ENCODE measurements around the gene TMEM271. TPM values are rescaled to one million over a fixed set of nuclear protein-coding genes. Genes with fewer than 3 reads are reported as not detected.

The TMEM271 gene
- total and polyA plus RNA-seq, 2 experiments from 2014 or later = not detected

DNA sequence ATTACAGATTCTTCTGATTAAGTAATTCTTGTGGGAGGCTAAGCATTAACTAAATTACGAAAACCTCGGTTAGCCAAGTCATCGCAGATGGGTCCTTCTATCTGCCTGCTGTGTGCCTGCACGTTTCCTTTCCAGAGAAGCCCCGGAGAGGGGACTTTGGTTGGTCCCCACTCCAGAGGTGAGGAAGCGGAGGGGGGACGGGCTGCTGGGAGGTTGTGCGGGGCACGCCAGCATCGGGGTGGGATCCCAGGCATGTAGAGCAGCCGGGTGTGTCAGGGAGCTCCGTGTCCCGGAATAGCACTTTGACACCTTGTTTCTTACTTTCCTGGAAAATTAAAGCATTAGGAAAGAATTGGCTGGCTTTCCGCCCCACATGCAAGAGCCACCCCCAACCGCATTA is 50.4 kb downstream of the TMEM271 start:
- Histone ChIP-seq H3K9me2 (replicated peaks; ENCODE audit: insufficient read depth) (no peaks in the 10 kb centered on the region), H3K4me1 (ENCODE audit: insufficient read depth) (no peaks in the 10 kb centered on the region)
- WGBS (ENCODE audit: low lambda C conversion rate, missing lambda C conversion rate) = over 99% methylated on average over 15 of the region's 15 CpGs

DNA sequence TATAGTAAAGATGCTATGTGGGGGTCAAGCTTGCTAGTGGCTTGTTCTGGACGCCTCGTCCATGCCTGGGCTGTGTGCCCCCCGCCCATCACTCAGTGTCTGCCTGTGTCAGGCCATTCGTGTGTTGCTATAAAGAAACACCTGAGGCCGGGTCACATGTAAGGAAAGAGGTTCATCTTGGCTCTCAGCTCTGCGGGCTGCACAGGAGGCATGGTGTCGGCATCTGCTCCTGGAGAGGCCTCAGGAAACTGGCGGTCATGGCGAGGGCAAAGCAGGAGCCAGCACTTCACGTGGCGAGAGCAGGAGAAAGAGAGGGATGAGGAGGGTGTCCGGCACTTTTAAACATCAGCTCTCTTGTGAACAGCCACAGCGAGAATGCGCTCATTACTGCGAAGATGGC is 51.9 kb downstream of the TMEM271 start:
- H3K79me2 ChIP-seq = no peaks in the 10 kb centered on the region
- no peak overlapping the region for H3K27ac ChIP-seq
- no peak overlapping the region for H3K4me2 ChIP-seq
- TF ChIP-seq EZH2 (IDR thresholded peaks at IDR 0.05; ENCODE audit: borderline replicate concordance) = no peak
- no peak for TF ChIP-seq EZH2phosphoT487 (IDR thresholded peaks at IDR 0.05; ENCODE audit: low read depth, severe bottlenecking, unreplicated experiment)
- TF ChIP-seq, protein P1, sequence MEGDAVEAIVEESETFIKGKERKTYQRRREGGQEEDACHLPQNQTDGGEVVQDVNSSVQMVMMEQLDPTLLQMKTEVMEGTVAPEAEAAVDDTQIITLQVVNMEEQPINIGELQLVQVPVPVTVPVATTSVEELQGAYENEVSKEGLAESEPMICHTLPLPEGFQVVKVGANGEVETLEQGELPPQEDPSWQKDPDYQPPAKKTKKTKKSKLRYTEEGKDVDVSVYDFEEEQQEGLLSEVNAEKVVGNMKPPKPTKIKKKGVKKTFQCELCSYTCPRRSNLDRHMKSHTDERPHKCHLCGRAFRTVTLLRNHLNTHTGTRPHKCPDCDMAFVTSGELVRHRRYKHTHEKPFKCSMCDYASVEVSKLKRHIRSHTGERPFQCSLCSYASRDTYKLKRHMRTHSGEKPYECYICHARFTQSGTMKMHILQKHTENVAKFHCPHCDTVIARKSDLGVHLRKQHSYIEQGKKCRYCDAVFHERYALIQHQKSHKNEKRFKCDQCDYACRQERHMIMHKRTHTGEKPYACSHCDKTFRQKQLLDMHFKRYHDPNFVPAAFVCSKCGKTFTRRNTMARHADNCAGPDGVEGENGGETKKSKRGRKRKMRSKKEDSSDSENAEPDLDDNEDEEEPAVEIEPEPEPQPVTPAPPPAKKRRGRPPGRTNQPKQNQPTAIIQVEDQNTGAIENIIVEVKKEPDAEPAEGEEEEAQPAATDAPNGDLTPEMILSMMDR (IDR thresholded peaks at IDR 0.05; ENCODE audit: poor library complexity) = no peak
- H2AFZ ChIP-seq = no peak overlapping the region
- H3K4me1 ChIP-seq (ENCODE audit: insufficient read depth) = no peaks in the 10 kb centered on the region
- H3K27me3 ChIP-seq = no peaks in the 10 kb centered on the region
- H4K20me1 ChIP-seq (ENCODE audit: insufficient read depth, poor library complexity, severe bottlenecking) = no peaks in the 10 kb centered on the region
- no peak overlapping the region for H3K4me3 ChIP-seq
- 96% methylated on average over 15 of the region's 15 CpGs for WGBS (ENCODE audit: low lambda C conversion rate, missing lambda C conversion rate)
- no peak for DNase-seq (ENCODE audit: low spot score)
- H3K9me3 ChIP-seq (ENCODE audit: low read depth) = no peaks in the 10 kb centered on the region
- no peaks in the 10 kb centered on the region for H3K9me2 ChIP-seq (replicated peaks; ENCODE audit: insufficient read depth)
- no peaks in the 10 kb centered on the region for H3K36me3 ChIP-seq (replicated peaks; ENCODE audit: insufficient read depth, low read depth)

More for the DNA sequence above, 50.4 kb downstream of the TMEM271 start:
- TF ChIP-seq EZH2 (IDR thresholded peaks at IDR 0.05; ENCODE audit: borderline replicate concordance) (no peak), EZH2phosphoT487 (IDR thresholded peaks at IDR 0.05; ENCODE audit: low read depth, severe bottlenecking, unreplicated experiment) (no peak)
- TF ChIP-seq, protein P1 (IDR thresholded peaks at IDR 0.05; ENCODE audit: poor library complexity) = no peak
- no peaks in the 10 kb centered on the region for H3K9me3 ChIP-seq (ENCODE audit: low read depth)
- H3K27ac ChIP-seq = no peak overlapping the region
- H3K27me3 ChIP-seq = no peaks in the 10 kb centered on the region
- H3K4me3 ChIP-seq = no peak overlapping the region
- H4K20me1 ChIP-seq (ENCODE audit: insufficient read depth, poor library complexity, severe bottlenecking) = no peaks in the 10 kb centered on the region
- H3K36me3 ChIP-seq (replicated peaks; ENCODE audit: insufficient read depth, low read depth) = no peaks in the 10 kb centered on the region
- H2AFZ ChIP-seq = no peak overlapping the region
- H3K4me2 ChIP-seq = no peak overlapping the region
- H3K79me2 ChIP-seq = no peaks in the 10 kb centered on the region
- no peak for DNase-seq (ENCODE audit: low spot score)

Other genes with a start within 250 kb of the TMEM271 start
- 12.8 and 20.3 TPM in 2 replicates for gene ZNF141, start 238.5 kb downstream of the TMEM271 start, total RNA-seq
- 3.7 and 7.4 TPM in 2 replicates for gene ZNF141, start 238.5 kb downstream of the TMEM271 start, polyA plus RNA-seq
- 16.3 and 21.6 TPM in 2 replicates for gene ZNF721, start 77.1 kb downstream of the TMEM271 start, total RNA-seq
- gene ZNF721, start 77.1 kb downstream of the TMEM271 start, polyA plus RNA-seq = 13.2 and 15.0 TPM in 2 replicates
- gene PIGG, start 77.1 kb downstream of the TMEM271 start, total RNA-seq = 26.6 and 28.3 TPM in 2 replicates
- 46.9 and 58.1 TPM in 2 replicates for gene PIGG, start 77.1 kb downstream of the TMEM271 start, polyA plus RNA-seq
- gene PDE6B, start 49.3 kb upstream of the TMEM271 start, total RNA-seq = 17.3 and 29.5 TPM in 2 replicates
- gene PDE6B, start 49.3 kb upstream of the TMEM271 start, polyA plus RNA-seq = 24.1 and 26.1 TPM in 2 replicates
- gene ATP5ME, start 98.0 kb upstream of the TMEM271 start, total RNA-seq = 83.8 and 143 TPM in 2 replicates
- 641 and 669 TPM in 2 replicates for gene ATP5ME, start 98.0 kb upstream of the TMEM271 start, polyA plus RNA-seq
- gene MYL5, start 98.2 kb upstream of the TMEM271 start, total RNA-seq = 8.9 and 12.6 TPM in 2 replicates
- gene MYL5, start 98.2 kb upstream of the TMEM271 start, polyA plus RNA-seq = 25.1 and 33.7 TPM in 2 replicates
- 8.5 and 12.2 TPM in 2 replicates for gene SLC49A3, start 112.9 kb upstream of the TMEM271 start, total RNA-seq
- 12.8 and 19.8 TPM in 2 replicates for gene SLC49A3, start 112.9 kb upstream of the TMEM271 start, polyA plus RNA-seq
- gene PCGF3, start 129.5 kb upstream of the TMEM271 start, total RNA-seq = 43.5 and 43.9 TPM in 2 replicates
- gene PCGF3, start 129.5 kb upstream of the TMEM271 start, polyA plus RNA-seq = 21.5 and 21.8 TPM in 2 replicates
- 0.16 and 0.30 TPM in 2 replicates for gene CPLX1, start 249.8 kb upstream of the TMEM271 start, total RNA-seq
- 1.6 and 2.0 TPM in 2 replicates for gene CPLX1, start 249.8 kb upstream of the TMEM271 start, polyA plus RNA-seq